Body of pancreas (tissue), 4 donors: ENCODE results near the gene TTC28. TPM values are rescaled to one million over a fixed set of nuclear protein-coding genes. Genes with fewer than 3 reads are reported as not detected.

Source experiments
- ATAC-seq: fragments of 150-250 bp; one replicate; pipeline ENCODE4 v1.9.1; 2016
- DNase-seq, 4 donors: peaks; one replicate each; pipeline ENCODE4 v3.0.0-alpha.2; 2019
- H3K27ac ChIP-seq, 4 donors: fragments of 200-600 bp; sonication (generic); 1 replicate in 3 of 4; 2 replicates in 1 of 4; pipeline versions ENCODE4 v1.5.1 to v1.6.1; 2016 to 2019; ENCODE audit warnings: mild to moderate bottlenecking in 1 of 4, mixed read lengths in 1 of 4, moderate library complexity in 1 of 4
- H3K27me3 ChIP-seq, 2 donors: fragments of 200-600 bp; sonication (generic); one replicate each; pipeline ENCODE4 v1.6.0; 2016; ENCODE audit warnings: mild to moderate bottlenecking in 1 of 2
- H3K36me3 ChIP-seq, 2 donors: fragments of 200-600 bp; sonication (generic); replicated peaks in 1 of 2; 2 replicates each; pipeline ENCODE4 v1.5.1; 2016; ENCODE audit warnings: low read depth in 2 of 2; ENCODE audit not compliant: insufficient read depth in 1 of 2
- H3K4me1 ChIP-seq: fragments of 200-600 bp; sonication (generic); one replicate; pipeline ENCODE4 v1.6.0; 2016
- H3K4me3 ChIP-seq, 2 donors: fragments of 200-600 bp; sonication (generic); 1 replicate in 1 of 2; 2 replicates in 1 of 2; pipeline ENCODE4 v1.5.1; 2016 to 2019
- H3K9me3 ChIP-seq, 3 donors: fragments of 200-600 bp; sonication (generic); 1 replicate in 2 of 3; 2 replicates in 1 of 3; pipeline ENCODE4 v1.5.1; 2016
- POLR2A ChIP-seq, 3 donors: fragments of 450-650 bp; IDR thresholded peaks; one replicate each; pipeline ENCODE4 v1.6.1; 2016; ENCODE audit warnings: antibody characterized with exemption in 3 of 3, mild to moderate bottlenecking in 2 of 3
- WGBS, 2 donors: methylation state at CpG; one replicate each; pipeline ENCODE4 v1.1.5; 2017; 5-methylcytosine and 5-hydroxymethylcytosine counted together
- intact Hi-C: fragments of 100-400 bp; cut with DNase I; formaldehyde crosslinking; loops from one replicate; pipeline ENCODE4 v1.15.1; 2023
- total RNA-seq, 2 donors: library from RNA; depleted of rRNA; stranded (reverse); fragments of >200 nt; gene quantifications; one replicate each; pipeline ENCODE4 v1.1.0, GENCODE V29; 2016
- TF ChIP-seq, protein P1 (sequence below), 7 experiments: fragments of 450-650 bp in 4 of 7; fragments of 200-600 bp in 3 of 7; sonication (generic) in 3 of 7; IDR thresholded peaks; one replicate each; pipeline ENCODE4 v1.5.1; 2016 to 2019; ENCODE audit warnings: antibody characterized with exemption in 7 of 7

The TTC28 gene
- total RNA-seq, 2 donors from 2014 or later: 21.0 to 87.3 TPM

DNA sequence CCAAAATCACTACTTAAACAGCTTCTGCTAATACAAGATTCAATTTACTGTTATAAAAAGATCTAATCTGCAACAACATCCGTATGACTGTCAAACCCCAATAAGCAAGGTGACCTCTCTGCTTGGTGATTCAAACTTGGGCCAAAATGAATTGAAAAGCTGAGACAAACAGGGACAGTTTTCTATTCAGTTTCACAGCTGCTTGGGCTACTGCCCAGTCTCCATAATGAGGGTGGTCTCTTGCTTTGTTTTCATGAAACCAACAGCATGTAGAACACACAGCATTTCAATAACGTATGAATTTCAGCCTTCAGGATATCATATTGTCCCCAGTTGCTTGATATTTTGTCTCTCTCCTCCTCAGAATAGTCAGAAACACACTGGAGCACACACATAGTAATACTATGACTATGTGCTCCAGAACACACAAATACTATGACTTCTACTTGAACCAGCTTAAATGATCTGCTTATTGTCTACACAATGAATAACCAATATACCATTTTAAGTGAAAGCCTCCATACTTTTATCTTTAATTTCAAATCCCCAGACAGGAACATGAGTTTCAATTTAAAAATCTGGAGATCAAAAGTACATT is 285.0 kb downstream of the TTC28 start:
- Histone ChIP-seq H3K9me3 (no peaks in the 10 kb centered on the region), H3K36me3 (no peaks in the 10 kb centered on the region), H3K4me3 (no peak overlapping the region), H3K27ac (no peak overlapping the region), H3K4me1 (peaks cover 10% of the 10 kb centered on the region), H3K27me3 (no peaks in the 10 kb centered on the region)
- intact Hi-C loops: no loop called here
- DNase-seq (no peak), ATAC-seq (no peak)
- no peak for TF ChIP-seq POLR2A (IDR thresholded peaks at IDR 0.05)
- TF ChIP-seq, protein P1, sequence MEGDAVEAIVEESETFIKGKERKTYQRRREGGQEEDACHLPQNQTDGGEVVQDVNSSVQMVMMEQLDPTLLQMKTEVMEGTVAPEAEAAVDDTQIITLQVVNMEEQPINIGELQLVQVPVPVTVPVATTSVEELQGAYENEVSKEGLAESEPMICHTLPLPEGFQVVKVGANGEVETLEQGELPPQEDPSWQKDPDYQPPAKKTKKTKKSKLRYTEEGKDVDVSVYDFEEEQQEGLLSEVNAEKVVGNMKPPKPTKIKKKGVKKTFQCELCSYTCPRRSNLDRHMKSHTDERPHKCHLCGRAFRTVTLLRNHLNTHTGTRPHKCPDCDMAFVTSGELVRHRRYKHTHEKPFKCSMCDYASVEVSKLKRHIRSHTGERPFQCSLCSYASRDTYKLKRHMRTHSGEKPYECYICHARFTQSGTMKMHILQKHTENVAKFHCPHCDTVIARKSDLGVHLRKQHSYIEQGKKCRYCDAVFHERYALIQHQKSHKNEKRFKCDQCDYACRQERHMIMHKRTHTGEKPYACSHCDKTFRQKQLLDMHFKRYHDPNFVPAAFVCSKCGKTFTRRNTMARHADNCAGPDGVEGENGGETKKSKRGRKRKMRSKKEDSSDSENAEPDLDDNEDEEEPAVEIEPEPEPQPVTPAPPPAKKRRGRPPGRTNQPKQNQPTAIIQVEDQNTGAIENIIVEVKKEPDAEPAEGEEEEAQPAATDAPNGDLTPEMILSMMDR (IDR thresholded peaks at IDR 0.05): no peak
- WGBS, 2 donors: 79 to 88% methylated on average over 2 of the region's 2 CpGs

DNA sequence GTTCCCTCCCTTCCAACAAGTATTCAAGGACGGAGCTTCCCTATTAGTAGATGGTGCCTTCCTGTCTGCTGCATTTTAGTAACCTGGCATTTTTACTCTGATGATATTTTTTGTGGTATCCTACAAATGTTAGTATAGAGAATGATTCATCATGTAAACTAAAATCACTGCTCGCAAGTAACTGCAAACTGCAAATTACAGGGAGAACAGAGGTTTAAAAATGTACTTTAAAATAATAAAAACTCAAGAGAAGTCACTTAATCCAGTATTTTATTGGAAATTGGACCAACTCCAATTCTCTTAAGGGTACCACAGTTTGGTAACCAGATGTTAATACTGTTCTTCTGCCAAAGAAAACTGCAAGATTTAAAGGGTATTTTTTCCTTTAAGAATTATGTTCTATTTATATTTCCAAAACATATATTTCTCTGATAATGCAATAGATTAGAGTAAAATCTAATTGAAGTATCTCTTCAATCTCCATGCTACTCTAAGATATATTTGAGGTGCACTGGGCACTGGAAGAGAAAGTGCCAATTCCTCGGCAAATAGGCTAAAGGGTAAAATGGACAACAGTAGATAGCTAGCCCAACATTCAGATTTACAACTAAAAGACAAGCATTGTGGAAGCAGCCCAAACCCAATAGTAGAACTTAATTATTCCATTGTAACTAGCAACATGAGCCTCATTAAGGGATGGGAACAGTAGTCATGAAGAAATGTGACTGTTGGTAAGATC is 298.0 kb downstream of the TTC28 start:
- peaks cover 8% of the 10 kb centered on the region for H3K4me1 ChIP-seq
- no peaks in the 10 kb centered on the region for H3K9me3 ChIP-seq
- no peaks in the 10 kb centered on the region for H3K36me3 ChIP-seq
- H3K27me3 ChIP-seq: no peaks in the 10 kb centered on the region
- 83 to 89% methylated on average over 3 of the region's 3 CpGs for WGBS, 2 donors
- DNase-seq (no peak), ATAC-seq (no peak)
- no peak overlapping the region for H3K27ac ChIP-seq
- TF ChIP-seq, protein P1 (IDR thresholded peaks at IDR 0.05): no peak
- no peak for TF ChIP-seq POLR2A (IDR thresholded peaks at IDR 0.05)
- H3K4me3 ChIP-seq: no peak overlapping the region
- intact Hi-C loops: no loop called here

DNA sequence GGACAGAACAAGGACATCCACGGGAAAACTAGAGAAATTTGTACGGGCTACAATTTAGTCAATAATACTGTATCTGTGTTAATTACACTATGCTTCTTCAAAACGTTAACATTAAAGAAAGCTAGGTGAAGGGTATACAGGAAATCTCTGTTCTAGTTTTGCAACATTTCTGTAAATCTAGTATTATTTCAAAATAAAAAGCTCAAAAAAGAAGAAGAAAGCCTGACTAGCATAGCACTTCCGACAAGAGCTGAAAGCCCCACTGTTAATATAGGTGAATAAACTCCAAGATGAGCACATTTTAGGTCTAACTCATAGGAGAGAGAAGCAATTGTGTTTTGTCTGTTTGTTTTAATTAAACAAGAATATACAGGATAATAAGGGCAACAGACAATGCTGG is 299.7 kb downstream of the TTC28 start:
- Histone ChIP-seq H3K27me3 (no peaks in the 10 kb centered on the region), H3K36me3 (no peaks in the 10 kb centered on the region), H3K4me1 (peaks cover 18% of the 10 kb centered on the region), H3K4me3 (no peak overlapping the region), H3K9me3 (no peaks in the 10 kb centered on the region), H3K27ac (no peak overlapping the region)
- TF ChIP-seq, protein P1 (IDR thresholded peaks at IDR 0.05): no peak
- TF ChIP-seq POLR2A (IDR thresholded peaks at IDR 0.05): no peak
- intact Hi-C loops: no loop called here
- DNase-seq (no peak), ATAC-seq (no peak)
- WGBS, 2 donors: 76 to 78% methylated on average over 4 of the region's 4 CpGs

DNA sequence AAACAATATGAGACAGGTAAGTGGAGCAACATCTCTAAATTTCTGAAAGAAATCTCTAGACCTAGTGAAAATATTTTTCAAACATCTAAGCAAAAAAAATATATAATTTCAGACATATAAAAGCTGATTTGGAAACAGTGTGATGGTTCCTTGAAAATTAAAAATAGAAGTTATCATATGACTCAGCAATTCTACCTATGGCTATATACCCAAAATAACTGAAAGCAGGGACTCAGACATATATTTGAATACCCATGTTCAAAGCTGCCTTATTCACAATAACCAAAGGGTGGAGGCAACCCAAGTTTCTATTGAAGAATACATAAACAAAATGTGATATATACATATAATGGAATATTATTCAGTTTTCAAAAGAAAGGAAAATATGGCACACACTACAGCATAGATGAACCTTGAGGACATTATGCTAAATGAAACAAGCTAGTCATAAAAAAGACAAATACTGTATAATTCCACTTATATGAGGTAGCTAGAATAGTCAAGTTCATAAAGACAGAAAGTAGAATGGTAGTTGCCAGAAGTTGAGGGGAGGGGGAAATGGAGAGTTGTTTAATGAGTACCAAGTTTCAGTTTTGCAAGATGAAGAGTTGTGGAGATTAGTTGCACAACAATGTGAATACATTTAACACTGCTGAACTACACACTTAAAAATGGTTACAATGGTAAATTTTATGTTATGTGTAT is 300.4 kb downstream of the TTC28 start:
- no peak for ATAC-seq
- TF ChIP-seq, protein P1 (IDR thresholded peaks at IDR 0.05): no peak
- no peak for TF ChIP-seq POLR2A (IDR thresholded peaks at IDR 0.05)
- intact Hi-C loops: no loop called here
- Histone ChIP-seq H3K27me3 (no peaks in the 10 kb centered on the region), H3K4me1 (peaks cover 18% of the 10 kb centered on the region), H3K36me3 (no peaks in the 10 kb centered on the region), H3K27ac (no peak overlapping the region), H3K4me3 (no peak overlapping the region), H3K9me3 (no peaks in the 10 kb centered on the region)
- DNase-seq: no peak
